PC-9 (cell line): ENCODE measurements around the gene KRTAP10-7. TPM values are rescaled to one million over a fixed set of nuclear protein-coding genes. Genes with fewer than 3 reads are reported as not detected.
"Not testable (repeated sequence)": the region's sequence is repeated elsewhere in the genome, so short reads cannot be mapped to it uniquely, and the experiment has no call there.

ENCODE experiments used
- BruUV-seq: library from RNA; stranded (reverse); fragments of 400-500 nt; replicated peaks from 2 replicates; lab custom pipeline; 2021; lab: Mats Ljungman, UMichigan
- CTCF ChIA-PET: fragments of 300-600 bp; sonication (Branson Sonifier 250); formaldehyde crosslinking; loops from one replicate; lab custom pipeline; 2022; ENCODE audit warnings: antibody characterized with exemption; lab: Charles Lee
- POLR2A ChIA-PET: fragments of 300-600 bp; sonication (Branson Sonifier 250); formaldehyde crosslinking; loops from one replicate; lab custom pipeline; 2022; ENCODE audit warnings: antibody characterized with exemption; ENCODE audit not compliant: unreplicated experiment; lab: Charles Lee
- DNase-seq, 2 experiments: peaks; one replicate each; pipeline versions ENCODE4 v3.0.0 to v3.0.0-alpha.2; 2015 to 2022; ENCODE audit warnings: mixed read lengths in 1 of 2
- H2AFZ ChIP-seq: fragments of 200-600 bp; sonication (generic); 2 replicates; pipeline ENCODE4 v1.8.1; 2017; ENCODE audit warnings: antibody characterized with exemption
- H3F3A ChIP-seq: fragments of 200-600 bp; sonication (generic); 2 replicates; pipeline ENCODE4 v1.8.1; 2017; ENCODE audit warnings: antibody characterized with exemption, mild to moderate bottlenecking, low read depth; ENCODE audit not compliant: insufficient read depth
- H3K27ac ChIP-seq: fragments of 200-600 bp; sonication (generic); 2 replicates; pipeline ENCODE4 v1.6.1; 2016; ENCODE audit warnings: mixed run types
- H3K27me3 ChIP-seq: fragments of 200-600 bp; sonication (generic); 2 replicates; pipeline ENCODE4 v1.6.1; 2016; ENCODE audit warnings: low read depth, mixed run types; ENCODE audit not compliant: insufficient read depth
- H3K36me3 ChIP-seq: fragments of 200-600 bp; sonication (generic); 2 replicates; pipeline ENCODE4 v1.6.1; 2016; ENCODE audit warnings: low read depth, mixed run types
- H3K4me1 ChIP-seq: fragments of 200-600 bp; sonication (generic); replicated peaks from 2 replicates; pipeline ENCODE4 v1.6.1; 2016; ENCODE audit warnings: mixed run types; ENCODE audit not compliant: insufficient read depth
- H3K4me2 ChIP-seq: fragments of 200-600 bp; sonication (generic); 2 replicates; pipeline ENCODE4 v1.6.1; 2017; ENCODE audit warnings: mixed run types
- H3K4me3 ChIP-seq: fragments of 200-600 bp; sonication (generic); 2 replicates; pipeline ENCODE4 v1.6.1; 2016; ENCODE audit warnings: mixed run types
- H3K79me2 ChIP-seq: fragments of 200-600 bp; sonication (generic); 2 replicates; pipeline ENCODE4 v1.6.1; 2017; ENCODE audit warnings: low read depth, mixed run types
- H3K9me2 ChIP-seq: fragments of 200-600 bp; sonication (generic); 2 replicates; pipeline ENCODE4 v1.8.1; 2017; ENCODE audit warnings: mild to moderate bottlenecking; ENCODE audit not compliant: insufficient read depth
- H3K9me3 ChIP-seq: fragments of 200-600 bp; sonication (generic); 2 replicates; pipeline ENCODE4 v1.8.1; 2016; ENCODE audit warnings: low read depth; ENCODE audit not compliant: insufficient read depth
- H4K20me1 ChIP-seq: fragments of 200-600 bp; sonication (generic); 2 replicates; pipeline ENCODE4 v1.8.1; 2017; ENCODE audit not compliant: insufficient read depth
- CTCF ChIP-seq: fragments of 200-600 bp; sonication (generic); conservative IDR thresholded peaks from 2 replicates; pipeline ENCODE4 v1.6.1; 2017; ENCODE audit warnings: mixed run types, antibody characterized with exemption, mild to moderate bottlenecking, moderate library complexity
- EZH2 ChIP-seq: fragments of 200-600 bp; sonication (generic); IDR thresholded peaks from 2 replicates; pipeline ENCODE4 v1.8.0; 2017; ENCODE audit warnings: antibody characterized with exemption, low read depth
- intact Hi-C: fragments of 100-400 bp; cut with micrococcal nuclease; formaldehyde crosslinking; loops from one replicate; pipeline ENCODE4 v1.10.0; 2022; ENCODE audit not compliant: unreplicated experiment
- total RNA-seq: library from RNA; stranded (reverse); gene quantifications from 2 replicates; pipeline ENCODE4 v1.2.3, GENCODE V29; 2021

The KRTAP10-7 gene
- total RNA-seq, 1 experiment from 2014 or later, result not detected

DNA sequence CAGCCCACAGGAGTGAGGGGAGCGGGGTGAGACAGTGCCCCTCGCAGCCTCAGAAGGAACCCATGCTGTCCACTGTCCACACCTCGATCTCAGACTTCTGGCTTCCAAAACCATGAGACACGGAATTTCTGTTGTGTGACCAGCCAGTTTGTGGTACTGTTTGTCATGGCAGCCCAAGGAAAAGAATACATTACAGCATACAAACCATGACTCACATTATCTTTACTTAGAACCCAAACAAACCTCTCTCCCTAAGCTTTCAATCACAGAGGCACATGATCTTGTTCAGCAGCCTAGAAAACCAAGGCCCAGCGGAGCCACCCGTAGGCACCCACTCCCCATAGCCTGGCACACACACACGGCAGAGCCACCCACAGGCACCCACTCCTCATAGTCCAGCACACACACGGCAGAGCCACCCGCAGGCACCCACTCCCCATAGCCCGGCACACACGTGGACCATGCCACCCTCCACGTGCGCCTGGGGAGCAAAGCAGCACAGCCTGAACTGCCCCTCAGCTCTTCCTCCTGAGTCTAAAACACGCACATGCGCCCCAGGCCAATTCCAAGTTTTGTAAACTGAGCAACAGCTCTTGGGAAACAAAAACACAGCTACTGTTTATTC lies 27.3 kb upstream of the KRTAP10-7 start:
- BruUV-seq, result no TSS peak
- intact Hi-C loops, result no loop called here
- Histone ChIP-seq H3K9me3 (no peaks in the 10 kb centered on the region), H3K4me2 (no peak overlapping the region), H3K79me2 (no peaks in the 10 kb centered on the region), H3K27me3 (peaks cover 67% of the 10 kb centered on the region), H3F3A (no peaks in the 10 kb centered on the region), H4K20me1 (no peaks in the 10 kb centered on the region), H3K4me3 (no peak overlapping the region), H3K36me3 (no peaks in the 10 kb centered on the region), H3K27ac (no peak overlapping the region), H3K9me2 (no peaks in the 10 kb centered on the region), H3K4me1 (no peaks in the 10 kb centered on the region), H2AFZ (no peak overlapping the region)
- ChIA-PET POLR2A (no interaction called here), CTCF (no interaction called here)
- no peak for DNase-seq
- TF ChIP-seq EZH2 (no peak), CTCF (no peak)

DNA sequence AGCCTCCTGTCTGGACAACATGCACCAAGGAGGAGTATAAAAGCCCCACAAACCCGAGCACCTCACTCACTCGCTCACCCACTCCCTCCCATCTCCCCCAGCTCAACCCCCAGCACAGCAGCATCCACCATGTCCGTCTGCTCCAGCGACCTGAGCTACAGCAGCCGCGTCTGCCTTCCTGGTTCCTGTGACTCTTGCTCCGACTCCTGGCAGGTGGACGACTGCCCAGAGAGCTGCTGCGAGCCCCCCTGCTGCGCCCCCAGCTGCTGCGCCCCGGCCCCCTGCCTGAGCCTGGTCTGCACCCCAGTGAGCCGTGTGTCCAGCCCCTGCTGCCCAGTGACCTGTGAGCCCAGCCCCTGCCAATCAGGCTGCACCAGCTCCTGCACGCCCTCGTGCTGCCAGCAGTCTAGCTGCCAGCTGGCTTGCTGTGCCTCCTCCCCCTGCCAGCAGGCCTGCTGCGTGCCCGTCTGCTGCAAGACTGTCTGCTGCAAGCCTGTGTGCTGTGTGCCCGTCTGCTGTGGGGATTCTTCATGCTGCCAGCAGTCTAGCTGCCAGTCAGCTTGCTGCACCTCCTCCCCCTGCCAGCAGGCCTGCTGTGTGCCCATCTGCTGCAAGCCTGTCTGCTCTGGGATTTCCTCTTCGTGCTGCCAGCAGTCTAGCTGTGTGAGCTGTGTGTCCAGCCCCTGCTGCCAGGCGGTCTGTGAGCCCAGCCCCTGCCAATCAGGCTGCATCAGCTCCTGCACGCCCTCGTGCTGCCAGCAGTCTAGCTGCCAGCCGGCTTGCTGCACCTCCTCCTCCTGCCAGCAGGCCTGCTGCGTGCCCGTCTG lies 26.6 kb upstream of the KRTAP10-7 start, which contains the start of gene KRTAP10-4:
Gene KRTAP10-4, plus strand, starts transcription at position 100 of the 827 bp plus-strand sequence. Its CDS starts 30 bp downstream, at position 130.
- H3K4me2 ChIP-seq, BruUV-seq: not testable (repeated sequence)

DNA sequence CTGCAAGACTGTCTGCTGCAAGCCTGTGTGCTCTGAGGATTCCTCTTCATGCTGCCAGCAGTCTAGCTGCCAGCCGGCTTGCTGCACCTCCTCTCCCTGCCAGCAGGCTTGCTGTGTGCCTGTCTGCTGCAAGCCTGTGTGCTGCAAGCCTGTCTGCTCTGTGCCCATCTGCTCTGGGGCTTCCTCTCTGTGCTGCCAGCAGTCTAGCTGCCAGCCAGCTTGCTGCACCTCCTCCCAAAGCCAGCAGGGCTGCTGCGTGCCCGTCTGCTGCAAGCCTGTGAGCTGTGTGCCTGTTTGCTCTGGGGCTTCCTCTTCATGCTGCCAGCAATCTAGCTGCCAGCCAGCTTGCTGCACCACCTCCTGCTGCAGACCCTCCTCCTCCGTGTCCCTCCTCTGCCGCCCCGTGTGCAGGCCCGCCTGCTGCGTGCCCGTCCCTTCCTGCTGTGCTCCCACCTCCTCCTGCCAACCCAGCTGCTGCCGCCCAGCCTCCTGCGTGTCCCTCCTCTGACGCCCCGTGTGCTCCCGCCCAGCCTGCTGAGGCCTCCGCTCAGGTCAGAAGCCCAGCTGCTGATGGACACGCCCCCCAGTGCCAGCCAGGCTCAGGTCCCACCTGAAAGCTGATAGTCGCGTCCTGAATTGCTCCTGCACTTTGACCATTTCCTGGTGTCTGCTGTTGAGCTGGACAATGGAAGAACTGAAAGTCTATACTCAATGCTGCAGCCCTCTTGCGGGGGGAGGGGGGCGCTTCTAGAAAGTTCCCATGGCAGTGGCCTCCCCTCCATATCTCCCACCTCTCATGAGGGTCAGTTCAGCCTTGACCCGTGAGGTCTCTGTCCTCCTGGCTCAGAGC lies 25.7 kb upstream of the KRTAP10-7 start:
- peaks cover 58% of the 10 kb centered on the region for H3K27me3 ChIP-seq
- H3K4me1 ChIP-seq, result no peaks in the 10 kb centered on the region
- no peak overlapping the region for H3K4me3 ChIP-seq
- H3K9me3 ChIP-seq, result no peaks in the 10 kb centered on the region
- no peak for TF ChIP-seq CTCF
- TF ChIP-seq EZH2, result no peak
- no peaks in the 10 kb centered on the region for H3F3A ChIP-seq
- no peaks in the 10 kb centered on the region for H3K9me2 ChIP-seq
- no peaks in the 10 kb centered on the region for H3K36me3 ChIP-seq
- no peaks in the 10 kb centered on the region for H4K20me1 ChIP-seq
- intact Hi-C loops, result no loop called here
- POLR2A ChIA-PET, result no interaction called here
- no TSS peak for BruUV-seq
- no peak overlapping the region for H2AFZ ChIP-seq
- H3K4me2 ChIP-seq, result no peak overlapping the region
- CTCF ChIA-PET, result no interaction called here
- no peak for DNase-seq
- no peaks in the 10 kb centered on the region for H3K79me2 ChIP-seq
- no peak overlapping the region for H3K27ac ChIP-seq

More for the DNA sequence above, 26.6 kb upstream of the KRTAP10-7 start, which contains the start of gene KRTAP10-4:
- H3K9me2 ChIP-seq, intact Hi-C loops, H3K4me1 ChIP-seq, H3K4me3 ChIP-seq, H4K20me1 ChIP-seq, H3K79me2 ChIP-seq, POLR2A ChIA-PET, H3K36me3 ChIP-seq, H3K9me3 ChIP-seq, H3F3A ChIP-seq, H3K27ac ChIP-seq, H2AFZ ChIP-seq, DNase-seq, CTCF ChIA-PET: not testable (repeated sequence)
- H3K27me3 ChIP-seq, result peaks cover 66% of the 10 kb centered on the region
